SK-N-SH treated with all-trans-retinoic acid at 6 μM for 48 hours (cell line): ENCODE data around the gene DMBT1.

ENCODE experiments used
- ARNTL ChIP-seq: fragments of 450-650 bp; formaldehyde crosslinking; IDR thresholded peaks from 2 replicates; pipeline ENCODE4 v1.5.0; 2020; ENCODE audit warnings: low read depth, mild to moderate bottlenecking, moderate library complexity, borderline replicate concordance
- ZNF70 ChIP-seq: fragments of 450-650 bp; formaldehyde crosslinking; IDR thresholded peaks from 2 replicates; pipeline ENCODE4 v1.5.0; 2020; ENCODE audit warnings: mild to moderate bottlenecking, moderate library complexity
- TF ChIP-seq, protein P1 (sequence below): fragments of 250-450 bp; sonication (Bioruptor Pico); IDR thresholded peaks from 2 replicates; pipeline ENCODE4 v1.8.0; 2020; ENCODE audit warnings: mild to moderate bottlenecking, moderate library complexity, borderline replicate concordance

DNA sequence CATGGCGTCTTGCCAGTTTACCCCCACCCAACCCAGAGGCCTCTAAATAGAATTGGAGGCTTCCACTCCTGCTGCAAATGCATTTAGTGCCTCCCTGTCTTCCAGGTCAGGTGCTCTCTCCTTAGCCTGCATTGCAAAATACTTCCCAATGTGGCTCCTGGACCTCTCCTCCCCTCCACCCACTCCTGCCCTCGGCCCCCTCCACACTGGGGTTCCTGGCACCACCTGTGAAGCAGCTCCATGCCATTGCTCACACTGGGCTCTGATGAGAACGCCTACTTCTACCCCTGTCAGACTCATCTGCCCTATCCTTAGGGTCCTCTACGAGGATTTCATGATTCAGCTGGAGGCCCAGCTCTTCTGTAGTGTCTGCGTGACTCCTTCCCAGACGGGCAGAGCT, 101.7 kb downstream of the DMBT1 start:
- TF ChIP-seq, protein P1, sequence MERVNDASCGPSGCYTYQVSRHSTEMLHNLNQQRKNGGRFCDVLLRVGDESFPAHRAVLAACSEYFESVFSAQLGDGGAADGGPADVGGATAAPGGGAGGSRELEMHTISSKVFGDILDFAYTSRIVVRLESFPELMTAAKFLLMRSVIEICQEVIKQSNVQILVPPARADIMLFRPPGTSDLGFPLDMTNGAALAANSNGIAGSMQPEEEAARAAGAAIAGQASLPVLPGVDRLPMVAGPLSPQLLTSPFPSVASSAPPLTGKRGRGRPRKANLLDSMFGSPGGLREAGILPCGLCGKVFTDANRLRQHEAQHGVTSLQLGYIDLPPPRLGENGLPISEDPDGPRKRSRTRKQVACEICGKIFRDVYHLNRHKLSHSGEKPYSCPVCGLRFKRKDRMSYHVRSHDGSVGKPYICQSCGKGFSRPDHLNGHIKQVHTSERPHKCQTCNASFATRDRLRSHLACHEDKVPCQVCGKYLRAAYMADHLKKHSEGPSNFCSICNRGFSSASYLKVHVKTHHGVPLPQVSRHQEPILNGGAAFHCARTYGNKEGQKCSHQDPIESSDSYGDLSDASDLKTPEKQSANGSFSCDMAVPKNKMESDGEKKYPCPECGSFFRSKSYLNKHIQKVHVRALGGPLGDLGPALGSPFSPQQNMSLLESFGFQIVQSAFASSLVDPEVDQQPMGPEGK (CRISPR knock-in tag), result no peak
- TF ChIP-seq ARNTL (no peak), ZNF70 (no peak)
